ENCODE results near the gene TPPP. TPM values are rescaled to one million over a fixed set of nuclear protein-coding genes. Genes with fewer than 3 reads are reported as not detected.

TPPP gene
- total RNA-seq, 1 experiment from 2014 or later: 0.18 TPM

DNA sequence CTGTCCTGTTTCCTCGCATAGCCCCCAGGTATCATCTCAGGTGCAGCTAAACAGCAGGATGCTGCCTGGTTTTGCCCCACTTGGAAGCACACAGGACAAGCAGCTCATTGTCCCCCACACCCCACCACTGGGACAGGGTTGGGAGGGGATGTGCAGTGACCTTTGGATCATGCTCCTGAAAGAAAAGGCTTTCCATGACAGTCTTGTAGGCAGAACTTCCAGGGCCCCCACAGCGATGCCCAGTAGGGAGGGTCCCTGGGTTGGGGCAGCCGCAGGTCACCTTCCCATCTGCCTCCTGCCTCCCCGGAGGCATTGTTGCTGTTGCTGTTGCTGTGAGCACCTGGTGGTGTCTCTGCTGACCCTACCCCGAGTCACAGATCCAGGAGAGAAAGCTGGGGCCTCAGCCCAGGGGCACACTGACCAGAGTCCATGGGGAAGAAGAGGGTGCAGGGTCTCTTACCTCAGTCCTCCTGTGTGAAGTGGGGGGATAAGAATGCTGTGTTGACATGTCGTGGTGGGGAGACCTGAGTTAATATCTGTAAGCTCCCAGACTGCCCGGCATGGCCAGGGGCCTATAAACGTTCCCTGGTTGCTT is 72.5 kb downstream of the TPPP start:
- Histone ChIP-seq H3K27me3 (replicated peaks; ENCODE audit: control insufficient read depth, insufficient read depth, low read length) (no peaks in the 10 kb centered on the region), H3K4me3 (ENCODE audit: low read depth, low read length) (no peak overlapping the region), H3K4me1 (no peaks in the 10 kb centered on the region), H3K9me3 (no peaks in the 10 kb centered on the region), H3K36me3 (ENCODE audit: control insufficient read depth, insufficient read depth, low read length) (no peaks in the 10 kb centered on the region; the same call in 1 of the 2 replicates)
- H3K27me3 Mint-ChIP-seq (ENCODE audit: insufficient read depth, unreplicated experiment): no peaks in the 10 kb centered on the region
- intact Hi-C loops (cut with micrococcal nuclease; ENCODE audit: unreplicated experiment): no loop called here
- no TSS peak for BruUV-seq (replicated peaks)
- H3K27ac Mint-ChIP-seq (ENCODE audit: unreplicated experiment): no peak overlapping the region
- ChIA-PET POLR2A (no interaction called here), CTCF (no interaction called here)
- no peak overlapping the region for H3K4me3 Mint-ChIP-seq (ENCODE audit: unreplicated experiment)
- TF ChIP-seq, protein P1, sequence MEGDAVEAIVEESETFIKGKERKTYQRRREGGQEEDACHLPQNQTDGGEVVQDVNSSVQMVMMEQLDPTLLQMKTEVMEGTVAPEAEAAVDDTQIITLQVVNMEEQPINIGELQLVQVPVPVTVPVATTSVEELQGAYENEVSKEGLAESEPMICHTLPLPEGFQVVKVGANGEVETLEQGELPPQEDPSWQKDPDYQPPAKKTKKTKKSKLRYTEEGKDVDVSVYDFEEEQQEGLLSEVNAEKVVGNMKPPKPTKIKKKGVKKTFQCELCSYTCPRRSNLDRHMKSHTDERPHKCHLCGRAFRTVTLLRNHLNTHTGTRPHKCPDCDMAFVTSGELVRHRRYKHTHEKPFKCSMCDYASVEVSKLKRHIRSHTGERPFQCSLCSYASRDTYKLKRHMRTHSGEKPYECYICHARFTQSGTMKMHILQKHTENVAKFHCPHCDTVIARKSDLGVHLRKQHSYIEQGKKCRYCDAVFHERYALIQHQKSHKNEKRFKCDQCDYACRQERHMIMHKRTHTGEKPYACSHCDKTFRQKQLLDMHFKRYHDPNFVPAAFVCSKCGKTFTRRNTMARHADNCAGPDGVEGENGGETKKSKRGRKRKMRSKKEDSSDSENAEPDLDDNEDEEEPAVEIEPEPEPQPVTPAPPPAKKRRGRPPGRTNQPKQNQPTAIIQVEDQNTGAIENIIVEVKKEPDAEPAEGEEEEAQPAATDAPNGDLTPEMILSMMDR (IDR thresholded peaks at IDR 0.05; ENCODE audit: insufficient read depth in 1 of 2, low read depth in 1 of 2, low read length in 1 of 2, severe bottlenecking in 1 of 2, unreplicated experiment in 1 of 2): no peak
- no peaks in the 10 kb centered on the region for H3K4me1 Mint-ChIP-seq (ENCODE audit: low read depth, unreplicated experiment)
- peaks cover 50% of the 10 kb centered on the region for H3K36me3 Mint-ChIP-seq (ENCODE audit: insufficient read depth, unreplicated experiment)
- H3K9me3 Mint-ChIP-seq (ENCODE audit: unreplicated experiment): peaks cover 9% of the 10 kb centered on the region
- no peak for DNase-seq

DNA sequence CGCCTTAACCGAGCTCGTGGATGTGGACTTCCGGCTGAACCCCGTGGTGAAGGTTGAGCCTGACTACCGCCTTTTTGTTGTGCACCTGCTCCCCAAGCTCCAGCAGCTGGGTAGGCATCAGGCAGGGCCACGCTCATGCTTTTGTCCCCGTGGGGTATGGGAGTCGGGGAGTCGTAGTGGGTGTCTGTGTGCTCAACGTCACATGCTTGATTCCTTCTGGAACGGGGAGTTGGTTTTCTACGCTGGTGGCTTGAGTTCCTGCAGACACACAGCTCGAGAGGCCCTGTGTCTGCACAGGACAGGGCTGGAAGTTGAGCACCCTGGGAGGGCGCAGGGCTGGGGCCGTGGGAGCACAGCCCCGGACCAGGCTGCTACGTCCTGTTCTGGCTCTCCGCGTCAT is 73.0 kb downstream of the TPPP start:
- intact Hi-C loops (cut with micrococcal nuclease; ENCODE audit: unreplicated experiment): no loop called here
- Histone ChIP-seq H3K4me3 (ENCODE audit: low read depth, low read length) (no peak overlapping the region), H3K36me3 (ENCODE audit: control insufficient read depth, insufficient read depth, low read length) (no peaks in the 10 kb centered on the region; the same call in 1 of the 2 replicates), H3K4me1 (no peaks in the 10 kb centered on the region), H3K27me3 (replicated peaks; ENCODE audit: control insufficient read depth, insufficient read depth, low read length) (no peaks in the 10 kb centered on the region), H3K9me3 (no peaks in the 10 kb centered on the region)
- Mint-ChIP-seq H3K9me3 (ENCODE audit: unreplicated experiment) (peaks cover 14% of the 10 kb centered on the region), H3K4me1 (ENCODE audit: low read depth, unreplicated experiment) (no peaks in the 10 kb centered on the region), H3K27ac (ENCODE audit: unreplicated experiment) (no peak overlapping the region), H3K4me3 (ENCODE audit: unreplicated experiment) (no peak overlapping the region), H3K36me3 (ENCODE audit: insufficient read depth, unreplicated experiment) (peaks cover 55% of the 10 kb centered on the region), H3K27me3 (ENCODE audit: insufficient read depth, unreplicated experiment) (no peaks in the 10 kb centered on the region)
- no TSS peak for BruUV-seq (replicated peaks)
- TF ChIP-seq, protein P1 (IDR thresholded peaks at IDR 0.05; ENCODE audit: insufficient read depth in 1 of 2, low read depth in 1 of 2, low read length in 1 of 2, severe bottlenecking in 1 of 2, unreplicated experiment in 1 of 2): no peak
- ChIA-PET POLR2A (no interaction called here), CTCF (no interaction called here)
- no peak for DNase-seq

DNA sequence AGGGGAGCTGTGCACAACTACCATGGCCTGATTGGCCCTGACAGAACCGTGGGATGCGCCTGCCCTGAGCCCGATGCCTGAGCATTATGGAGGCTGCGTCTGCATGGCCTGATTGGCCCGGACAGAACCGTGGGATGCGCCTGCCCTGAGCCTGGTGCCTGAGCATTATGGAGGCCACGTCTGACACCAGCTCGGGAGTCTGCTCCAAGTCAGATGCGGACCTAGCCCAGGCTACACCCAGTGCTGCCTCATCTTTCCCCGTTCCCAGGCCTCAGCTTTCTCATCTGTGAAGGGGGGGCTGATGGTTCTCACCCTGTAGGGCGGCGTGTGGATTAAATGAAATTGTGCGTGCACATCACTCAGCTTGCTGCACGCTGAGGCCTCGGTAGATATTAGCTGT is 73.7 kb downstream of the TPPP start:
- H3K36me3 ChIP-seq (ENCODE audit: control insufficient read depth, insufficient read depth, low read length): no peaks in the 10 kb centered on the region; the same call in 1 of the 2 replicates
- Mint-ChIP-seq H3K4me1 (ENCODE audit: low read depth, unreplicated experiment) (no peaks in the 10 kb centered on the region), H3K36me3 (ENCODE audit: insufficient read depth, unreplicated experiment) (peaks cover 58% of the 10 kb centered on the region), H3K9me3 (ENCODE audit: unreplicated experiment) (peaks cover 20% of the 10 kb centered on the region), H3K4me3 (ENCODE audit: unreplicated experiment) (no peak overlapping the region), H3K27me3 (ENCODE audit: insufficient read depth, unreplicated experiment) (no peaks in the 10 kb centered on the region), H3K27ac (ENCODE audit: unreplicated experiment) (no peak overlapping the region)
- H3K9me3 ChIP-seq: no peaks in the 10 kb centered on the region
- ChIA-PET POLR2A (no interaction called here), CTCF (no interaction called here)
- H3K4me3 ChIP-seq (ENCODE audit: low read depth, low read length): no peak overlapping the region
- intact Hi-C loops (cut with micrococcal nuclease; ENCODE audit: unreplicated experiment): loop anchor here (10.0 kb wide), 1 partner anchor 175 kb away; the partner anchor contains the start of gene EXOC3
- H3K27me3 ChIP-seq (replicated peaks; ENCODE audit: control insufficient read depth, insufficient read depth, low read length): no peaks in the 10 kb centered on the region
- TF ChIP-seq, protein P1 (IDR thresholded peaks at IDR 0.05; ENCODE audit: insufficient read depth in 1 of 2, low read depth in 1 of 2, low read length in 1 of 2, severe bottlenecking in 1 of 2, unreplicated experiment in 1 of 2): no peak
- DNase-seq: no peak
- no TSS peak for BruUV-seq (replicated peaks)
- H3K4me1 ChIP-seq: no peaks in the 10 kb centered on the region

Measured in Caco-2 (cell line).